GM12892 (cell line): ENCODE results near the gene TRIOBP.
"Not testable (repeated sequence)": the region's sequence is repeated elsewhere in the genome, so short reads cannot be mapped to it uniquely, and the experiment has no call there.

Experiments
- DNase-seq: peaks from one replicate; pipeline ENCODE4 v3.0.0; 2011; ENCODE audit not compliant: insufficient read length
- FAIRE-seq: peaks from 2 replicates; lab custom pipeline; 2011; peaks lifted over from hg19 to GRCh38; lab: Jason Lieb, UNC
- POLR2A ChIP-seq: IDR thresholded peaks from 2 replicates; pipeline ENCODE4 v1.6.1; 2011; ENCODE audit warnings: low read depth, low read length, control low read depth
- POLR2AphosphoS5 ChIP-seq: IDR thresholded peaks from 2 replicates; pipeline ENCODE4 v1.6.1; 2011; ENCODE audit warnings: low read depth, low read length, control low read depth
- TAF1 ChIP-seq: IDR thresholded peaks from 2 replicates; pipeline ENCODE4 v1.6.1; 2011; ENCODE audit warnings: low read depth, mild to moderate bottlenecking, control low read depth, low read length, borderline replicate concordance

TRIOBP gene

GRCh38 chr22:37684803-37685615, 11.8 kb upstream of the TRIOBP start:
- DNase-seq (no peak), FAIRE-seq (no peak)
- TF ChIP-seq POLR2A (no peak), POLR2AphosphoS5 (no peak), TAF1 (no peak)

GRCh38 chr22:37686002-37686982, 10.6 kb upstream of the TRIOBP start, which contains the start of gene NOL12:
TSS of gene NOL12 (plus strand) at chr22:37686343. CDS start at chr22:37686393, 50 bp downstream.
- TF ChIP-seq POLR2AphosphoS5 (peak; percentile 77; the same call in 1 of the 2 replicates), POLR2A (peak; percentile 79), TAF1 (peak; percentile 79; the same call in 1 of the 2 replicates)
- FAIRE-seq (peak; percentile 96), DNase-seq (peak; percentile 91)

GRCh38 chr22:37690407-37690806, 6.4 kb upstream of the TRIOBP start:
- FAIRE-seq (no peak), DNase-seq (no peak)
- no peak for TF ChIP-seq POLR2A
- no peak for TF ChIP-seq TAF1
- TF ChIP-seq POLR2AphosphoS5, result no peak

- TF ChIP-seq POLR2A (no peak), TAF1 (no peak), POLR2AphosphoS5 (no peak)
- FAIRE-seq (no peak), DNase-seq (no peak)
These were observed 5.8 kb upstream of the TRIOBP start for GRCh38 chr22:37690901-37691504.

- TF ChIP-seq POLR2A (peak; percentile 38; the same call in 1 of the 2 replicates), POLR2AphosphoS5 (no peak; the same call in 1 of the 2 replicates)
- DNase-seq, result no peak
- FAIRE-seq, result no peak
These were observed 4.1 kb upstream of the TRIOBP start for GRCh38 chr22:37692627-37693285.

- not testable (repeated sequence) for DNase-seq, FAIRE-seq
These were observed 2.7 kb upstream of the TRIOBP start for GRCh38 chr22:37694131-37694530.

- not testable (repeated sequence) for DNase-seq, FAIRE-seq
These were observed 590 bp upstream of the TRIOBP start for GRCh38 chr22:37696260-37696656.

- no peak for FAIRE-seq
- TF ChIP-seq TAF1 (no peak), POLR2A (no peak), POLR2AphosphoS5 (no peak)
- no peak for DNase-seq
These were observed 639 bp downstream of the TRIOBP start for GRCh38 chr22:37697538-37697835.

GRCh38 chr22:37701141-37701786, 4.4 kb downstream of the TRIOBP start:
- no peak for FAIRE-seq
- no peak for DNase-seq
- TF ChIP-seq TAF1 (no peak), POLR2AphosphoS5 (no peak)

- FAIRE-seq, result no peak
- TF ChIP-seq POLR2A (no peak), TAF1 (no peak), POLR2AphosphoS5 (no peak)
- DNase-seq, result no peak
These were observed 7.1 kb downstream of the TRIOBP start for GRCh38 chr22:37703906-37704305.

- no peak for FAIRE-seq
- no peak for TF ChIP-seq TAF1
- TF ChIP-seq POLR2A, result no peak
- TF ChIP-seq POLR2AphosphoS5, result no peak
- DNase-seq, result no peak
These were observed 7.8 kb downstream of the TRIOBP start for GRCh38 chr22:37704645-37705044.

- TF ChIP-seq POLR2A (no peak), TAF1 (no peak), POLR2AphosphoS5 (no peak)
- no peak for FAIRE-seq
- no peak for DNase-seq
These were observed 8.4 kb downstream of the TRIOBP start for GRCh38 chr22:37705205-37705604.
